Measurements from ENCODE around the gene CARTPT. TPM values are rescaled to one million over a fixed set of nuclear protein-coding genes. Genes with fewer than 3 reads are reported as not detected.

Gene CARTPT
- total and polyA plus RNA-seq, 2 of the 8 experiments (the other 6 are each of a cell fraction or from before 2014, with no cell fraction given), result not detected

DNA sequence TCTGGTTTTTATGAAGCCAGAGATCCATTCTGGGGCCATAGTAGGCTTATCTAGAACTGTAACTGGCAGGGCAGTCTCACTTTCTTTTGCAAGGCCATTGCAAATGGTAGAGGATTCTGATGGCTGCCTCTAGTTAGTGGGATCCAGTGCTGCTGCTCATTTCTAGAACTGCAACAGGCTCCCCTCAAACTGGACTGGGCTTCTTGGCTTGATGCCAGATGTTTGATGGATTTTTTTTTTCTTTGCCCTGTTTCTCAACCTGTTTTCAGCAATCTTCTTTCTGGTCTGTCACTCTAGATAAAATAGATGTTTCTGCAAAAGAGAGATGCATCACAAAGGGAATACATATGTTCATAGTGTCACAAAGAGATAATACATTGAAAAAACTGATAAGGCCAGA lies 11.9 kb downstream of the CARTPT start:
- Histone ChIP-seq H3K23me2 (ENCODE audit: low read depth, low read length) (no peaks in the 10 kb centered on the region), H3K56ac (replicated peaks; ENCODE audit: insufficient read length, low read depth, low read length) (no peak overlapping the region), H3K23ac (ENCODE audit: insufficient read length) (no peak overlapping the region), H3K79me1 (ENCODE audit: low read depth, low read length) (no peaks in the 10 kb centered on the region), H2AK5ac (ENCODE audit: low read depth, low read length) (no peak overlapping the region), H4K5ac (ENCODE audit: insufficient read length, low read depth, low read length) (no peak overlapping the region), H3K9me3 (ENCODE audit: insufficient read depth in 2 of 2, low read depth in 1 of 2, low read length in 1 of 2) (no peaks in the 10 kb centered on the region), H4K20me1 (replicated peaks in 1 of 2; ENCODE audit: control insufficient read depth in 1 of 2, insufficient read depth in 2 of 2, low read length in 2 of 2) (no peaks in the 10 kb centered on the region), H3K4me3 (ENCODE audit: extremely low read depth in 1 of 4, insufficient read depth in 2 of 4, low read depth in 3 of 4, low read length in 4 of 4) (no peak overlapping the region), H3K4me2 (ENCODE audit: insufficient read depth in 1 of 2, low read depth in 2 of 2, low read length in 2 of 2) (no peak overlapping the region), H3K14ac (ENCODE audit: insufficient read length) (no peak overlapping the region), H4K91ac (replicated peaks; ENCODE audit: insufficient read length, low read length) (no peak overlapping the region), H2BK15ac (ENCODE audit: low read length) (no peak overlapping the region), H3K79me2 (ENCODE audit: control insufficient read depth in 1 of 2, insufficient read depth in 2 of 2, low read length in 2 of 2) (no peaks in the 10 kb centered on the region), H2BK12ac (ENCODE audit: low read depth, low read length) (no peak overlapping the region), H2BK20ac (ENCODE audit: low read length) (no peak overlapping the region), H3K4me1 (replicated peaks in 1 of 4; ENCODE audit: control insufficient read depth in 3 of 4, insufficient read depth in 4 of 4, low read length in 3 of 4) (no peaks in the 10 kb centered on the region), H3K36me3 (ENCODE audit: control insufficient read depth in 2 of 4, insufficient read depth in 4 of 4, low read length in 3 of 4) (no peaks in the 10 kb centered on the region), H3K27me3 (replicated peaks in 1 of 4; ENCODE audit: control insufficient read depth in 3 of 4, extremely low read depth in 1 of 4, insufficient read depth in 3 of 4, low read length in 3 of 4) (no peaks in the 10 kb centered on the region), H3K27ac (ENCODE audit: low read depth, low read length) (no peak overlapping the region), H2BK5ac (ENCODE audit: low read depth, low read length) (no peak overlapping the region), H2BK120ac (replicated peaks; ENCODE audit: low read depth, low read length) (no peak overlapping the region), H2AFZ (ENCODE audit: low read length) (no peak overlapping the region), H4K8ac (ENCODE audit: extremely low read depth, insufficient read depth, low read length) (no peak overlapping the region), H3K9ac (replicated peaks in 1 of 4; ENCODE audit: extremely low read depth in 1 of 4, low read depth in 3 of 4, low read length in 3 of 4) (no peak overlapping the region), H3K18ac (ENCODE audit: extremely low read depth, low read length) (no peak overlapping the region), H3K4ac (replicated peaks; ENCODE audit: insufficient read length, low read depth, low read length) (no peak overlapping the region)
- DNase-seq (ENCODE audit: low read depth in 1 of 2, low spot score in 2 of 2), result no peak
- ChIA-PET CTCF (ENCODE audit: partially characterized antibody) (no interaction called here), POLR2A (ENCODE audit: partially characterized antibody) (no interaction called here)
- FAIRE-seq, result no peak
- TF ChIP-seq RAD21 (IDR thresholded peaks at IDR 0.05 in 1 of 2, conservative IDR thresholded peaks at IDR 0.05 in 1 of 2; ENCODE audit: low read depth in 2 of 2, low read length in 2 of 2) (no peak), ATF3 (IDR thresholded peaks at IDR 0.05; ENCODE audit: insufficient read depth, low read depth, low read length) (no peak), KDM5A (IDR thresholded peaks at IDR 0.05; ENCODE audit: low read length) (no peak), SAP30 (IDR thresholded peaks at IDR 0.05; ENCODE audit: insufficient read depth, insufficient replicate concordance, low read length) (no peak), CEBPB (IDR thresholded peaks at IDR 0.05; ENCODE audit: low read depth, low read length) (no peak), SP2 (IDR thresholded peaks at IDR 0.05; ENCODE audit: low read length) (no peak), SIN3A (conservative IDR thresholded peaks at IDR 0.05 in 1 of 2, IDR thresholded peaks at IDR 0.05 in 1 of 2; ENCODE audit: low read depth in 1 of 2, low read length in 2 of 2) (no peak), POLR2AphosphoS5 (IDR thresholded peaks at IDR 0.05; ENCODE audit: low read depth, low read length) (no peak), USF2 (IDR thresholded peaks at IDR 0.05; ENCODE audit: low read length) (no peak), TAF1 (IDR thresholded peaks at IDR 0.05; ENCODE audit: low read depth, low read length) (no peak), SRF (IDR thresholded peaks at IDR 0.05; ENCODE audit: low read depth, low read length) (no peak), KDM4A (IDR thresholded peaks at IDR 0.05; ENCODE audit: low read depth, low read length, severe bottlenecking) (no peak), PHF8 (conservative IDR thresholded peaks at IDR 0.05; ENCODE audit: low read depth, low read length) (no peak), SIX5 (IDR thresholded peaks at IDR 0.05; ENCODE audit: low read depth, low read length) (no peak)

Data from H1 (cell line).